GM20431 (cell line): Measurements from ENCODE around the gene LATS2.

Experiments used
- in situ Hi-C: fragments of 300-500 bp; cut with MseI, MboI; formaldehyde crosslinking; loops from one replicate; pipeline ENCODE4 v1.15.0; 2020; ENCODE audit warnings: low sequenced_read_pairs; ENCODE audit not compliant: unreplicated experiment

Gene LATS2

DNA sequence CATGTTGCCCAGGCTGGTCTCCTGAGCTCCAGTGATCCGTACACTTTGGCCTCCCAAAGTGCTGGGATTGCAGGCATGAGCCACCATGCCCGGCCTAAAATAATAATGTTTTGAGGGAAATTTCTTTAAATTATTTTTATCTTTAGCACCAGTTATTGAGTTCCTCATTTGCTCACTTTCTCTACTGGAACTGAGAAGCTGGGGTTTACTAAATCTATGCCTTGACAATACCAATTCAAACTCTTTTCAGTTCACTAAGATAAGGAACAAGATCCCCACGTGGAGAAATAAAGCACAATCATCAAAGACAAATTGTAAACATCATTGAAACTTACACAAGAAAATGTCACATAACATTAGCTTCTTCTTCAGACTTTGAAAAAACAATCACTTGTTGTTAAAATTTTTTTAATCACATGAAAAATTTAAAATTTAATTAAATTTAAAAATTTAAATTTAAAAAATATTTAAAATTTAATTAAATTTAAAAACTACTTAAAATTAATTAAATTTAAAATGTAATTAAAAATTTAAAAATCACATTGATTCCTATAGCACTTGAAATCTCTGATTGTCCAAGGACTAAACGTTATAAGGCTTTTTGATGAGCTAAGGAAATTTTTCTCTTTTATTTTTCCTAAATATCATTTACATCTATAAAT is 133.7 kb downstream of the LATS2 start:
- in situ Hi-C loops: loop anchor here (10.0 to 25.0 kb wide), 2 partner anchors 213 to 560 kb away; no protein-coding TSS in a partner anchor

DNA sequence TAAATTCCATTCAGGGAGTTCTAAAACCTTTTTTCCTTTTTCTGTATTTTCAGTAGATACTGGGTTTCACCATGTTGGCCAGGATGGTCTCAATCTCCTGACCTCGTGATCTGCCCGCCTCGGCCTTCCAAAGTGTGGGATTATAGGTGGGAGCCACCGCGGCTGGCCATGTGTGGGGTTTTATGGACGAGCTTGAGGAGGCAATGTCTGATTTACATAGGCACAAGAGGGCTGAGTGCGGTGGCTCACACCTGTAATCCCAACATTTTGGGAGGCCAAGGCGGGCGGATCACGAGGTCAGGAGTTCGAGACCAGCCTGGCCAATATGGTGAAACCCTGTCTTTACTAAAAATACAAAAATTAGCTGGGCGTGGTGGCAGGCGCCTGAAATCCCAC is 136.0 kb downstream of the LATS2 start:
- in situ Hi-C loops: loop anchor here (10.0 to 25.0 kb wide), 2 partner anchors 211 to 562 kb away; no protein-coding TSS in a partner anchor

DNA sequence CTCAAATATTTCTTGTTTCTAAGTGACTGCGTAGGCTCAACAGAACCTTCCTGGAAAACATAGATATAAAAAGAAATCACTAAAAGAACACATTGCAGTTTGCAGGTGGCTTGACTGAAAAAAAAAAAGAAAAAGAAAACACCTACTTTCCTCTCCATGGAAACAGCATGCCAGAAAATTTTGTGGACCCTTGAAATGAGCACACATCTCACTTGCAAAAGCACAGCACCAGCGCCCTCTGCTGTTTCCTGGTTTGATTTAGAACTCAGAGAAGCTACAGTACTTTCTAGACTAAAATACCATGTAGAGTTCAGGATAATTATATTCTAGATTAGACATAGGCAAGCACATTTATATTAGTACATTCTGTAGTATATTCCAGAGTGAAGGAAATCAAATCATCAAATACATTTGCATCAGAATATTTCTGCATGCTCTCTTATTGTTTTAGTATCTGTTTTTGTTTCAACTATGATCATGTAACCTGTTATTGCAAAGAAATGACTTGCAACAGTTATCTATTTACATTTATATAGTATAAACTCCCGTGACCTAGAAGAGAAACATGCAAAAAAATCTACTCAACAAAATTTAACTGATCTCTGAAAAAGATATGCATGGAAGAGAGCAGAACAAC is 136.5 kb downstream of the LATS2 start:
- in situ Hi-C loops: loop anchor here (10.0 to 25.0 kb wide), 3 partner anchors 210 to 562 kb away; no protein-coding TSS in a partner anchor

DNA sequence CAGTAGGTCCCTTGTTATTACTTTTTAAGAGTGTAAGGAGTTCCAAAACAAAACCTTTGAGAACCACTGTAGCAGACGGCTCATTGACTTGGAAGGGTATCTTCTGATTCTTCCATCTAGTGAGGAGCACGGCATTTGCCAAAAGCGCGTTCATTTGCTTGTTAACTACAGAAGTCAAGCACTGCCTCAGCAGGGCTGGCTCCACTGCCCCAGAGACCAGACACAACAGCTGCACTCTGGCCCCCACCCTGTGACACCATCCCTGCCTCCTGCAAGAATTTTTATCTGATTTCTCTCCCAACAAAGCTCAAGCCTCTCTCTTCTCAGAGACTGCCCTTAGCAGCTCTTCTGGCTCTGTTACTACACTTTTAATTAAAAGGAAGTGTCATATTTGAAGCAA is 138.1 kb downstream of the LATS2 start:
- in situ Hi-C loops: loop anchor here (10.0 to 25.0 kb wide), 2 partner anchors 208 to 411 kb away; no protein-coding TSS in a partner anchor
